B cell (primary cell): ENCODE data around the gene PREX1. TPM values are rescaled to one million over a fixed set of nuclear protein-coding genes. Genes with fewer than 3 reads are reported as not detected.

Experiments used
- ATAC-seq: fragments of 200-7000 bp; cut with Tn5 transposase; one replicate; pipeline ENCODE4 v1.10.0; 2021; ENCODE audit warnings: low read depth, mild to moderate bottlenecking, moderate number of reproducible peaks, moderate library complexity
- CTCF ChIA-PET: fragments of 350-600 bp; sonication (Branson Sonifier 250); formaldehyde crosslinking; loops from one replicate; lab custom pipeline; 2021; ENCODE audit warnings: antibody characterized with exemption, inconsistent platforms; lab: Charles Lee
- POLR2A ChIA-PET: fragments of 350-600 bp; sonication (Branson Sonifier 250); formaldehyde crosslinking; loops from one replicate; lab custom pipeline; 2021; ENCODE audit warnings: antibody characterized with exemption; lab: Charles Lee
- DNase-seq: peaks from one replicate; pipeline ENCODE4 v3.0.0; 2013
- H2AFZ ChIP-seq: 2 replicates; pipeline ENCODE4 v1.6.1; 2012; ENCODE audit warnings: mild to moderate bottlenecking, low read depth, low read length; ENCODE audit not compliant: insufficient read depth, poor library complexity, severe bottlenecking
- H3K27ac ChIP-seq, 2 donors: 1 replicate in 1 of 2; 2 replicates in 1 of 2; pipeline ENCODE4 v1.5.1; 2012 to 2013; ENCODE audit warnings: low read length in 2 of 2, mild to moderate bottlenecking in 2 of 2, moderate library complexity in 1 of 2
- H3K27me3 ChIP-seq, 4 experiments: fragments of 200-600 bp in 1 of 4; sonication (generic) in 1 of 4; replicated peaks in 1 of 4; 1 replicate in 2 of 4; 2 replicates in 2 of 4; pipeline versions ENCODE4 v1.6.1 to v1.7.0; 2013 to 2016; ENCODE audit warnings: low read length in 3 of 4, mild to moderate bottlenecking in 2 of 4, mixed read lengths in 1 of 4, moderate library complexity in 1 of 4; ENCODE audit not compliant: insufficient read depth in 4 of 4, control insufficient read depth in 3 of 4; ENCODE audit errors: control extremely low read depth in 1 of 4
- H3K36me3 ChIP-seq, 2 experiments: replicated peaks in 1 of 2; 1 replicate in 1 of 2; 2 replicates in 1 of 2; pipeline versions ENCODE4 v1.6.1 to v1.7.1; 2013; ENCODE audit warnings: low read length in 1 of 2; ENCODE audit not compliant: insufficient read depth in 2 of 2, control insufficient read depth in 1 of 2; ENCODE audit errors: control extremely low read depth in 1 of 2, extremely low read depth in 1 of 2
- H3K4me1 ChIP-seq, 2 donors: fragments of 200-600 bp in 1 of 2; sonication (generic) in 1 of 2; 1 replicate in 1 of 2; 2 replicates in 1 of 2; pipeline versions ENCODE4 v1.5.1 to v1.6.1; 2013 to 2017; ENCODE audit warnings: low read length in 2 of 2; ENCODE audit not compliant: control insufficient read depth in 2 of 2, insufficient read depth in 2 of 2
- H3K4me2 ChIP-seq: replicated peaks from 2 replicates; pipeline ENCODE3; 2012; ENCODE audit warnings: mild to moderate bottlenecking, low read depth, low read length; ENCODE audit not compliant: poor library complexity, severe bottlenecking
- H3K4me3 ChIP-seq, 5 experiments: fragments of 200-600 bp in 1 of 5; sonication (generic) in 1 of 5; 1 replicate in 3 of 5; 2 replicates in 2 of 5; pipeline versions ENCODE4 v1.5.1 to v1.7.0; 2011 to 2016; ENCODE audit warnings: low read length in 4 of 5, mild to moderate bottlenecking in 4 of 5, low read depth in 2 of 5, control low read depth in 1 of 5, moderate library complexity in 1 of 5; ENCODE audit not compliant: insufficient read depth in 1 of 5; ENCODE audit errors: control extremely low read depth in 1 of 5, extremely low read depth in 1 of 5
- H3K79me2 ChIP-seq: fragments of 200-600 bp; sonication (generic); one replicate; pipeline ENCODE4 v1.6.0; 2016; ENCODE audit warnings: low read length; ENCODE audit not compliant: control insufficient read depth, insufficient read depth
- H3K9ac ChIP-seq: fragments of 200-600 bp; sonication (generic); 2 replicates; pipeline ENCODE4 v1.6.1; 2017; ENCODE audit warnings: mild to moderate bottlenecking, low read length, moderate library complexity
- H3K9me3 ChIP-seq, 3 donors: one replicate each; pipeline versions ENCODE4 v1.6.1 to v1.7.1; 2013; ENCODE audit warnings: low read length in 2 of 3; ENCODE audit not compliant: control insufficient read depth in 2 of 3, insufficient read depth in 1 of 3; ENCODE audit errors: control extremely low read depth in 1 of 3
- H4K20me1 ChIP-seq: 2 replicates; pipeline ENCODE4 v1.6.0; 2012; ENCODE audit warnings: mild to moderate bottlenecking, low read length; ENCODE audit not compliant: insufficient read depth, control insufficient read depth, poor library complexity, severe bottlenecking
- H3K27ac Mint-ChIP-seq: one replicate; pipeline ENCODE4 v1.8.0; 2021; ENCODE audit warnings: mixed read lengths
- H3K27me3 Mint-ChIP-seq: one replicate; pipeline ENCODE4 v1.8.0; 2021; ENCODE audit warnings: mixed read lengths
- H3K4me1 Mint-ChIP-seq: one replicate; pipeline ENCODE4 v1.8.0; 2021; ENCODE audit warnings: mixed read lengths
- H3K4me3 Mint-ChIP-seq: one replicate; pipeline ENCODE4 v1.8.0; 2021; ENCODE audit warnings: mixed read lengths
- H3K9me3 Mint-ChIP-seq: one replicate; pipeline ENCODE4 v1.8.0; 2022; ENCODE audit warnings: mixed read lengths; ENCODE audit not compliant: insufficient read depth
- CTCF ChIP-seq: fragments of 200-600 bp; IDR thresholded peaks from one replicate; pipeline ENCODE4 v1.8.0; 2022; ENCODE audit warnings: antibody characterized with exemption, mild to moderate bottlenecking
- EZH2 ChIP-seq: IDR thresholded peaks from 2 replicates; pipeline ENCODE4 v1.6.1; 2012; ENCODE audit warnings: borderline replicate concordance, low read depth, mild to moderate bottlenecking, moderate library complexity, low read length; ENCODE audit not compliant: insufficient read depth, poor library complexity, severe bottlenecking
- WGBS: methylation state at CpG from one replicate; pipeline ENCODE4 v1.1.5; 2013; ENCODE audit warnings: missing lambda C conversion rate; ENCODE audit not compliant: insufficient coverage; 5-methylcytosine and 5-hydroxymethylcytosine counted together
- intact Hi-C: fragments of 100-400 bp; cut with micrococcal nuclease; formaldehyde crosslinking; loops from one replicate; pipeline ENCODE4 v1.10.0; 2022
- polyA plus RNA-seq: library from polyadenylated mRNA; depleted of rRNA; stranded (reverse); fragments of >200 nt; gene quantifications from 2 replicates; pipeline ENCODE4 v1.2.3, GENCODE V29; 2012
- total RNA-seq, 2 donors: library from RNA; stranded (reverse); fragments of 120-200 nt in 1 of 2; gene quantifications; 1 replicate in 1 of 2; 2 replicates in 1 of 2; pipeline versions ENCODE4 v1.2.3 to v1.2.4, GENCODE V29; 2013 to 2022

The PREX1 gene
- total and polyA plus RNA-seq, 2 donors (not counting 1 experiment from before 2014, with no cell fraction given), result 79.1 to 99.4 TPM

GRCh38 chr20:48597521-48598302 lies 230.1 kb downstream of the PREX1 start:
- ATAC-seq (no peak), DNase-seq (no peak)
- Mint-ChIP-seq H3K27me3 (peaks cover 18% of the 10 kb centered on the region), H3K4me1 (peaks cover 3% of the 10 kb centered on the region), H3K27ac (no peak overlapping the region), H3K9me3 (no peaks in the 10 kb centered on the region), H3K4me3 (no peak overlapping the region)
- H3K4me2 ChIP-seq, result no peak overlapping the region
- no peak overlapping the region for H3K4me3 ChIP-seq
- H4K20me1 ChIP-seq, result no peaks in the 10 kb centered on the region
- peaks cover 0 to 4% (median 0%) of the 10 kb centered on the region in 4 experiments for H3K27me3 ChIP-seq
- no peaks in the 10 kb centered on the region for H3K79me2 ChIP-seq
- TF ChIP-seq EZH2 (no peak), CTCF (no peak)
- no peak overlapping the region for H2AFZ ChIP-seq
- no peak overlapping the region for H3K9ac ChIP-seq
- H3K9me3 ChIP-seq, result peaks cover 0 to 5% (median 0%) of the 10 kb centered on the region in 3 donors
- H3K4me1 ChIP-seq, result no peaks in the 10 kb centered on the region
- ChIA-PET CTCF (no interaction called here), POLR2A (no interaction called here)
- no peak overlapping the region for H3K27ac ChIP-seq
- 87% methylated on average over 10 of the region's 12 CpGs for WGBS
- intact Hi-C loops, result no loop called here
- no peaks in the 10 kb centered on the region for H3K36me3 ChIP-seq

- Histone ChIP-seq H3K9ac (no peak overlapping the region), H3K4me3 (no peak overlapping the region), H3K9me3 (peaks cover 0 to 5% (median 0%) of the 10 kb centered on the region in 3 donors), H3K4me1 (no peaks in the 10 kb centered on the region), H3K27me3 (peaks cover 0 to 4% (median 0%) of the 10 kb centered on the region in 4 experiments), H3K79me2 (no peaks in the 10 kb centered on the region), H3K27ac (no peak overlapping the region), H3K4me2 (no peak overlapping the region), H4K20me1 (no peaks in the 10 kb centered on the region), H3K36me3 (no peaks in the 10 kb centered on the region), H2AFZ (no peak overlapping the region)
- no peak for TF ChIP-seq EZH2
- no peak for TF ChIP-seq CTCF
- DNase-seq (no peak), ATAC-seq (no peak)
- Mint-ChIP-seq H3K4me3 (no peak overlapping the region), H3K9me3 (no peaks in the 10 kb centered on the region), H3K4me1 (peaks cover 3% of the 10 kb centered on the region), H3K27me3 (peaks cover 18% of the 10 kb centered on the region), H3K27ac (no peak overlapping the region)
- POLR2A ChIA-PET, result no interaction called here
- no CpG with 5 or more reads among the region's 4 CpGs for WGBS
- CTCF ChIA-PET, result no interaction called here
- intact Hi-C loops, result no loop called here
Measured at GRCh38 chr20:48596334-48596898, 231.4 kb downstream of the PREX1 start.
